ENCODE measurements around the gene CTSW. TPM values are rescaled to one million over a fixed set of nuclear protein-coding genes. Genes with fewer than 3 reads are reported as not detected.

CTSW gene
- total and polyA plus RNA-seq, 2 of the 4 experiments (the other 2 are of a cell fraction) = 0.07 to 0.18 TPM

- DNase-seq (peak; percentile 90), ATAC-seq (ENCODE audit: low read depth) (peak; percentile 100)
- peak within 1 kb of the TSS; percentile 64; the same call in 1 of the 3 replicates for H2BK15ac ChIP-seq (ENCODE audit: low read depth, low read length)
- no TSS peak for BruUV-seq (replicated peaks)
- H2BK20ac ChIP-seq (ENCODE audit: low read depth, low read length) = peak within 1 kb of the TSS; percentile 32; the same call in 1 of the 2 replicates
- H4K91ac ChIP-seq (ENCODE audit: insufficient read depth, low read depth, low read length) = peak within 1 kb of the TSS; percentile 66; the same call in 1 of the 2 replicates
- peak within 1 kb of the TSS; percentile 81 for H3K14ac ChIP-seq (replicated peaks; ENCODE audit: low read depth, low read length)
- H3K9me1 ChIP-seq (ENCODE audit: insufficient read depth, low read length) = peaks cover 21% of the 10 kb centered on the region
- dilution Hi-C loops (cut with HindIII; ENCODE audit: low sequenced_read_pairs, unreplicated experiment) = no loop called here
- peak within 1 kb of the TSS; percentile 63; the same call in 1 of the 2 replicates for H2BK120ac ChIP-seq (ENCODE audit: low read depth, low read length)
- peak within 1 kb of the TSS; percentile 72 to 98 for H4K8ac ChIP-seq (ENCODE audit: low read depth in 2 of 2, low read length in 2 of 2)
- intact Hi-C loops (cut with micrococcal nuclease) = no loop called here
- H3K9me3 ChIP-seq (ENCODE audit: control insufficient read depth, insufficient read depth, low read length) = no peaks in the 10 kb centered on the region
- H3K4me1 ChIP-seq (ENCODE audit: control insufficient read depth, insufficient read depth, low read length) = peaks cover 3% of the 10 kb centered on the region
- peak within 1 kb of the TSS; percentile 28; the same call in 1 of the 2 replicates for H3K27ac ChIP-seq (ENCODE audit: insufficient read depth, low read length)
- peak within 1 kb of the TSS; percentile 86 for H3K23ac ChIP-seq (ENCODE audit: low read depth, low read length)
- peak within 1 kb of the TSS; percentile 71 for H2BK5ac ChIP-seq (ENCODE audit: low read depth, low read length, poor library complexity, severe bottlenecking)
- no peaks in the 10 kb centered on the region for H3K36me3 ChIP-seq (ENCODE audit: control insufficient read depth, insufficient read depth, low read length)
- CTCF ChIA-PET = no interaction called here
- H2AK9ac ChIP-seq (replicated peaks; ENCODE audit: low read depth, low read length, poor library complexity) = peak within 1 kb of the TSS; percentile 96
- H3K56ac ChIP-seq (ENCODE audit: extremely low read depth, insufficient read depth, low read length) = peak within 1 kb of the TSS; percentile 36; the same call in 1 of the 2 replicates
- H3K4me3 ChIP-seq (ENCODE audit: insufficient read depth, low read depth, low read length) = peak within 1 kb of the TSS; percentile 57
- no peaks in the 10 kb centered on the region for H4K20me1 ChIP-seq (ENCODE audit: insufficient read depth, low read length)
- in situ Hi-C loops (cut with MboI; ENCODE audit: low sequenced_read_pairs) = no loop called here
- H3K27me3 ChIP-seq (ENCODE audit: control insufficient read depth, insufficient read depth, low read length) = peaks cover 16% of the 10 kb centered on the region
- 2% methylated on average over 34 of the region's 63 CpGs; no CpG with 5 or more reads in 1 of the 2 experiments for WGBS, 2 experiments (ENCODE audit: extremely low coverage in 2 of 2, insufficient read length in 1 of 2)
- peak within 1 kb of the TSS; percentile 84 for H3K4me2 ChIP-seq (ENCODE audit: low read depth, low read length)
- H3K79me1 ChIP-seq (ENCODE audit: low read depth in 1 of 2, low read length in 2 of 2) = peaks cover 6 to 12% of the 10 kb centered on the region in 2 experiments; a peak in 2 of 4 replicates
- POLR2A ChIA-PET (ENCODE audit: unreplicated experiment) = interaction anchor here (0.5 kb wide), 1 partner anchor 179 kb away, joined by 7 read pairs; no protein-coding TSS in a partner anchor
- peak within 1 kb of the TSS; percentile 85 for H2AK5ac ChIP-seq (ENCODE audit: low read depth, low read length)
- H2AFZ ChIP-seq (replicated peaks; ENCODE audit: low read length, poor library complexity) = peak within 1 kb of the TSS; percentile 98
- peak within 1 kb of the TSS; percentile 63 for H3K18ac ChIP-seq (ENCODE audit: low read depth, low read length)
- peak within 1 kb of the TSS; percentile 69 for H4K5ac ChIP-seq (ENCODE audit: low read depth, low read length)
- peak within 1 kb of the TSS; percentile 81 for H3K4ac ChIP-seq (ENCODE audit: low read depth, low read length)
- H3K9ac ChIP-seq (ENCODE audit: low read depth, low read length) = peak within 1 kb of the TSS; percentile 59
- peak; percentile 76; the same call in 1 of the 2 replicates for TF ChIP-seq FOS (IDR thresholded peaks at IDR 0.05; ENCODE audit: low read depth, low read length)
- TF ChIP-seq RAD21 (IDR thresholded peaks at IDR 0.05; ENCODE audit: low read length) = no peak
- TF ChIP-seq SMC3 (IDR thresholded peaks at IDR 0.05; ENCODE audit: low read depth, low read length) = no peak
- TF ChIP-seq CEBPB (IDR thresholded peaks at IDR 0.05; ENCODE audit: low read depth, low read length) = no peak
- no peak for TF ChIP-seq CHD1 (IDR thresholded peaks at IDR 0.05; ENCODE audit: low read depth, low read length)
- TF ChIP-seq USF2 (IDR thresholded peaks at IDR 0.05; ENCODE audit: low read depth, low read length) = peak; percentile 87
- TF ChIP-seq POLR2A (IDR thresholded peaks at IDR 0.05; ENCODE audit: low read depth, low read length) = no peak
- peak; percentile 60 for TF ChIP-seq BHLHE40 (IDR thresholded peaks at IDR 0.05; ENCODE audit: low read depth, low read length)
- peak; percentile 97 for TF ChIP-seq MAZ (IDR thresholded peaks at IDR 0.05; ENCODE audit: borderline replicate concordance, low read depth, low read length)
- TF ChIP-seq RFX5 (IDR thresholded peaks at IDR 0.05; ENCODE audit: low read depth, low read length) = no peak
- no peak for TF ChIP-seq CTCF (conservative IDR thresholded peaks at IDR 0.05; ENCODE audit: low read depth, low read length)
- no peak for TF ChIP-seq ELK1 (IDR thresholded peaks at IDR 0.05; ENCODE audit: borderline replicate concordance, low read depth, low read length)
- no peak for TF ChIP-seq NFE2L2 (IDR thresholded peaks at IDR 0.05; ENCODE audit: low read depth, low read length)
- TF ChIP-seq MXI1 (IDR thresholded peaks at IDR 0.05; ENCODE audit: borderline replicate concordance, low read depth, low read length) = peak; percentile 40; the same call in 1 of the 2 replicates
Measured at GRCh38 chr11:65833297-65834030, 46.2 kb upstream of the CTSW start, which contains the start of gene SNX32. Gene SNX32 (plus strand): TSS chr11:65833963. CDS start chr11:65834066, 103 bp downstream.

All from IMR-90 (cell line).